ENCODE results near the gene BMF. TPM values are rescaled to one million over a fixed set of nuclear protein-coding genes. Genes with fewer than 3 reads are reported as not detected.
"Not testable (repeated sequence)": the region's sequence is repeated elsewhere in the genome, so short reads cannot be mapped to it uniquely, and the experiment has no call there.

Gene BMF
- total RNA-seq, 1 experiment from 2014 or later: 18.7 TPM

DNA sequence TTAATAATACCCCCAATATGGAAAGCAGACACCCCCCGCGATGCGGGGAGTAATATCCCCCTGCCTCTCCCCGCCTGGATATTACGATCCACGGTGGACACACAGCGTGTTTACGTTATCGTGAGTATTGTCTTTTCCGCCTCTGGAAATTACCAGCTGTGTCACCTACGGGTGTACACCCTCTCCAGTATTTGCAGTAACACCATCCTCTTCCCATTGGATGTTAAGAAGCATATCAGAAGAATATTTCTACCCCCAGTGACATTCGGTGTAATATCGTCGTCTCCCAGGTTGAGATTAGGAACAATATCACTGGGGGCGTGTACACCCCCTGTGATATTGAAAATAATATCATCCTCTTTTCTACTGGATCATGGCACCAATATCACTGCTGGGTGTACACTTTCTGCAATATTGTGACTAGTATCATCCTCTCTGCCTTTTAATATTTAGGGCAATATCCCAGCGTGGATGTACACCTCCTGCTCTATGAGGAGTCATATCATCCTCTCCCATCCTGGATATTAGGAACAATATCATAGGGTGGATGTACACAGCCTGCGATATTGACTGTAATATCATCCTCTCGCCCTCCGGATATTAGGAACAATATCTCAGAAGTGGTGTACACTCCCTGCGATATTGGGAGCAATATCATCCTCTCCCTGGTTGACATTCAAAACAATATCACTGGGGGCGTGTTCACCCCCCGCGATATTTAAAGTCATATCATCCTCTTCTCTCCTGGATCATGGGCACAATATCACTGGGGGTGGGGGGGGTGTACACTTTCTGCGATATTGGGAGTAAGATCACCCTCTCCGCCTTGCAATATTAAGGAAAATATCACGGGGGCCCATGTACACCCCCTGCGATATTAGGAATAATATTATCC lies 20.3 kb upstream of the BMF start:
- DNase-seq (ENCODE audit: low spot score): no peak

DNA sequence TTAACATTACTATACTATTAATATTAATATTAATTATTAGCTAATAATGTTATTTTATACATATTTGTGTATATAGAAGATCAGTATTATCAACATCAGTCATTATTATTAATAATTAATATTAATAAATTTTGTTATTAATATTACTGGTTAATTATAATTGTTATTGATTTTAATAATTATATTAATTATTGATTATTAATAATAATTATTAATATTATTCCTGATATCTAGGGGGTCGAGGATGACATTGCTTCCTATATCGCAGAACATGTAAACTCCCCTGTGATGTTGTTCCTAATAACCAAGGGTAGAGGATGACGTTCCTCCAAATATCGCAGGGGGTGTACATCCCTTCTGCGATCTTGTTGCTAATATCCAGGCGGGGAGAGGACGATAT lies 17.3 kb upstream of the BMF start:
- DNase-seq (ENCODE audit: low spot score): no peak

DNA sequence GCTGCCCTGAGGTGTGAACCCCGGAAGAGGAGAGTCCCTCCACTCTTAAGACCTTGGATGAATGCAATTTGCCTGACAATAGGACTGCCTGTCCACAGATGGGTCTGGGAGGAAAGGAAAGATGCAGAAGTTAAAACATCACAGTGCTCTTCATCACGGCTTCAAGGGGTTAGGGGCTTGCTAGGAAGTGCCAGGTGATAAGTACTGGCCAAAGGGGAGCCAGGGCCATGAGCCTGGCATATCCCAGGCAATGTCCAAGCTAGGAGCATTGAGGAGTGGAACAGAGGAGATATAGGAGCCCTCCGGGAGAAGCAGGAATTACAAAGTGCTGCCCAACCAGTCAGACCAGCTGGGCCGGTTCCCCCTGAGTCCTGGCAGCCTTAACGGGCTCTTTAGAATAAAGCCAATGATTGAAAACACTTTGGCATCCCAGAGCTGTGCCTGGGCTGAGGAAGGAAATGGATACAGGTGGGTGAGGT lies 16.2 kb upstream of the BMF start:
- DNase-seq (ENCODE audit: low spot score): not testable (repeated sequence)

DNA sequence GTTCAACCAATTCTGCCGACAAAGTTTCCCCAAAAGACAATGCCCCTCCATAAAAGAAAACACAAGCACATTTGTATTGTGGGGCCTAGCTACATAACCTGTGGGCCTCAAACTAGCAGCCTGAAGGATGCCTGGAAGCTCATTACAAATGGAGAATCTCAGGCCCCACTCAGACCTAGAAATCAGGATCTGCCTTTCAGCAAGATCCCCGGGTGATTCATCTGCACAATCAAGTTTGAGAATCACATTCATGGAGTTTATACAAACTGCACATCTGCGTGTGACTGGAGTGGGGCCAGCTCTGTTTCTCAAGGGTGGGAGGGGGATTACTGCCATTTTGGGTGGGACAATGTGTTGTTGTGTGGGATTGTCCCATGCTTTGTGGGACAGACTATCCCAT lies 15.7 kb upstream of the BMF start:
- not testable (repeated sequence) for DNase-seq (ENCODE audit: low spot score)

DNA sequence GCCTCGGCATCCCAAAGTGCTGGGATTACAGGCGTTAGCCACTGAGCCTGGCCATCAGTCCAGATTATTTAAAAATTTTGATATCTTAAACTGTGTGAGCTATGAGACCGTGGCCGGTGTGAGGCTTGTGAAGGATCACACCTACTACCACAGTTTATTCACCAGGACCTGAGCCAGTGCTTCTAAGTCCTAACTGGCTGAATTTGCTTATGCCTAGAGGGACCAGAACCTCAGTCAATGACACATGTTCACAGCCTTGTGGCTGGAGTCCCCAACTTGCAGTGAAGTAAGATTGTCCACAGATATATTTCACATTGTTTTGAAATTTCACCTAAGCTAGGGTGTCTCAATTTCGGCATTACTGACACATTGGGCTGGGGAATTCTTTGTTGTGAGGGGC lies 15.2 kb upstream of the BMF start:
- not testable (repeated sequence) for DNase-seq (ENCODE audit: low spot score)

DNA sequence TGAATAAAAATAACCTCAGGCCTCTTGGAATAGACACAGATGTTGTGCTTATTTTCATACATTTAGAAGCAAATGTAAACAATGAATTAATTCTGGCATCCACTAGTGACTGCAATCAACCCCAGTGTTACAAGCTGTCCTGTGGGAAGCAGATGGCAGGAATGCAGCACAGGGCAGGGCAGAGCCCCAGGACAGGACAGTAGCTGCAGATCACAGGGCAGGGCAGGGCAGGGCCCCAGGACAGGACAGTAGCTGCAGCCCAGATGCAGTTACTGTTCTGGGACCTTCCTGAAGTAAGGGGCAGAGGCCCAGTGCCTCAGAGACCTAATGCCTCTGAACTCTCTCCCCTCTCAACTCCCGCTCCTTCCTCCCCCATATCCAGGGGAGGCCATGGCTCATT lies 14.3 kb upstream of the BMF start:
- not testable (repeated sequence) for DNase-seq (ENCODE audit: low spot score)

DNA sequence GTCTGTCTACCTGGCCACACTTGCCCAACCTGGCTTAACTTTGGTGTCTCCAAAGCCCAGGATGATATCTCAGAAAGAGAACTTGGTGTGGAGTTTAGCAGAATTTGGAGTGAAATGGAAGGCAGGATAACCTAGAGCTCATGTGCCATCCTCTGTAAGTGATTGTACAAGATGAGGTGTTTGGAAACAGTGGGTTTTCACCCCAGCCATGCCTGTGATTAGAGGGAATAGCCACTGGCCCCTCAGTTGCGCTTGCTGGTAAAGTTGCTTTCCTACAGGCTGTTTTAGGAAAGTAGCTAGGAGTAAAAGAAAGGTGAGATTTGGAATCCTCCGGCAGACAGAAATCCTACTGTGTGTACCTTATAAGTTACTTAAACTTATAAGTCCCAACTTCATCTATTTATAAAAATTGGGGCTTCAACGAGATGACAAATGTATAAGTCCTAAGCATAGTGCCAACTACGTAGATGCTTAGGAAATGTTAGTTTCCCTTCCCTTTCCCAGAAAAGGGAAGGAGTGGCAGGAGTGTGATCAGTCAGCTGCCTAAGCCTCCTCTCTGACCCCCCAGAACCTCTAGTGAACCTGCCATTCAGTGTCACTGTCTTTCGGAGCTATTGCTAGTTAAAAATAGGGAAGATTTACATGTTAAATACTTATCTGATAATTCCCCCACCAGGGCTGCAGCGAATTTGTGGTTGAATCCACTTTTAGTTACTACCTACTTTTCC lies 13.4 kb upstream of the BMF start:
- no peak for DNase-seq (ENCODE audit: low spot score)

DNA sequence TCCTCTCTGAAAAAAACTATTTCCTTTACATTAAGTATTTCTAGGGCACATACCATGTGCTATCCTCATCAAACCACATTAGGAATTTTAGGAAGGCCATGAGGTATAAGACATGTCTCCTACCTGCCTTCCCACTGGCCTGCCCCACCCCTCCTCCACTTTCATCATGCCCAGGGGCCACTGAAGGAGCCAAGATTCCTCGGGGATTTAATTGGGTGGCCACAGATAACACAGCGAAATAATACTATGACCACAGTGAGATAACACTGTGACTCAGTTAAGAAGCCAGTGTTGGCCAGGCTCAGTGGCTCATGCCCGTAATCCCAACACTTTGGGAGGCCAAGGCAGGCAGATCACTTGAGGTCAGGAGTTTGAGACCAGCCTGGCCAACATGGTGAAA lies 9.8 kb upstream of the BMF start:
- DNase-seq (ENCODE audit: low spot score): no peak

DNA sequence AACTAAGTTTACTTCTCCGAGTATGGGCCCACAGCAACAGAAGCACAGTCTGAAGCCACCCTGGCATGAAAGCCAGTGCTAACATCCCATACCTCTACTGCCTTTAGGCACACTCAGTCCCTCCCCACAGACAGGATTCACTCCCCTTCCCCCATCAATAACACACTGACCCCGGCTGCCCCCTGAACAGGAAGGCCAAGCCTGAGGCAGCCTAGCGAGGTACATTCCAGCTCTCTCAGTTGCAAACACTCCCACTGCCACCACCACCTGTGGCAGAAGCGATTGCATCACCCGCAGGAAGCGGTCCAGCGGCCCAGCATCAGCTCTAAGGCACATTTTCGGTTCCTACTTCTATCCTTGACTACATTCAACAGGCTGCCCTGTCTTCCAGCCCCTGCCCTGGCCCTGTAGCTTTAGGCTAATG lies 7.0 kb upstream of the BMF start:
- DNase-seq (ENCODE audit: low spot score): peak; percentile 62

DNA sequence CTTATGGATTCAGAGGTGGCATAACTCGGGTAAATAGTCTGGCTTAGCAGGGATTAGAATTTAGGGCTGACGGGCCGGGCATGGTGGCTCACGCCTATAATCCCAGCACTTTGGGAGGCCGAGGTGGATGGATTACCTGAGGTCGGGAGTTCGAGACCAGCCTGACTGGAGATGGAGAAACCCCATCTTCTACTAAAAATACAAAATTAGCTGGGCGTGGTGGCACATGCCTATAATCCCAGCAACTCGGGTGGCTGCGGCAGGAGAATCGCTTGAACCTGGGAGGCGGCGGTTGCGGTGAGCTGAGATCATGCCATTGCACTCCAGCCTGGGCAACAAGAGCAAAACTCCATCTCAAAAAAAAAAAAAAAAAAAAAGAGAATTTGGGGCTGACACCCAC lies 6.4 kb upstream of the BMF start:
- DNase-seq (ENCODE audit: low spot score): not testable (repeated sequence)

DNA sequence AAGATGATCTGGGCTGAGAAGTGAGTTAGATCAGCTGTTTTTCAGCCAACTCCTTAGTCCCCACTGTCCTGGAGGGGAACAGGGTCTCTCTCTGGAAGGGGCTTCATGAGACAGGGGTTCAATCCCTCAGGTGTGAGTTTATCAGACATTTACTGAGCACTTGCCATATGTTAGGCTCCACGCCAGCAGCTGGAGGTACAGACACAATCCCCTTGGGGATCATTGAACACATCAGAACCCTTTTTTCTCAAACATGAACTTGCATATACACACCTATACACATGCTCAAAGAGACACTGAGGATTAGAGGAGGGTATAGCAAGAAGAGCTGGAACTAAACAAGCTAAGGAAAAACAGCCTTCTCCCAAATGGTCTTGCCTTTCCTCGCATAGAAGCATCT lies 5.5 kb upstream of the BMF start:
- no peak for DNase-seq (ENCODE audit: low spot score)

DNA sequence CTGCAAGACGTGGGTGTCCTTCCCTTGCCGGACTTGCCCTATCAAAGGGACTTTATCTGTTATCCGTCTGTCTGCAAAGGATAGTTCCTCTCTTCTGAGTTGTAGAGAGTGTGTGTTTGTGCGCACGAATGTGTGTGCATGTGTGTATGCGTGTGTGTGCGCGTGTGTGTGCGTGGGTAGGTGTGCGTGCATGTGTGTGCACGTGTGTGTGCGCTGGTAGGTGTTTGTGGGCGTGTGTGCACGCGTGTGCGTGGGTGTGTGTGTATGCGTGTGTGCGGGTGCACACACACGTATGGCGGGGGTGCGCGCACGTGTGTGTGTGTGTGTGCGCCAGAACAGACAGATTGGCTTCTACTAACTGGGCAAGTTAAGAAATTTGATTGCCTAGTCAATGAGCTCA lies 4.1 kb upstream of the BMF start:
- DNase-seq (ENCODE audit: low spot score): no peak

DNA sequence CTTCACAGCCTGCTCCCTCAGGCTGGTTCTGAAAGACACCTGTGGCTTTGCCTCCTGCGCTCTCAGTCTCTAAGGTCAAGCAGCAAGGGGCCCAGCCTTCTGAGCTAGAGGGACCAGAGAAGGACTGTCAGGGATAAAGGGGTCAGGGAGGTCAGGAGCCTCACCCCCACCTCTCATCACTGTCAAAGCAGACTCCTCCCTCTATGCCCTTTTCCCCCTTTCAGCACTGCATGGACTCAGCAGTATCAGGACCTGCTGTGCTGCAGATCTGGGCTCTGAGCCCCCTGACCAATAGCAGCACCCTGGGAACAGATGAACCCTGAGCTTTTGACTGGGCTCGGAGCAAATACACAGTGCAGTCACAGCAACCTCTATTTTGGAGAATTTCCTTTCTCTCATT lies 3.2 kb upstream of the BMF start:
- DNase-seq (ENCODE audit: low spot score): no peak

DNA sequence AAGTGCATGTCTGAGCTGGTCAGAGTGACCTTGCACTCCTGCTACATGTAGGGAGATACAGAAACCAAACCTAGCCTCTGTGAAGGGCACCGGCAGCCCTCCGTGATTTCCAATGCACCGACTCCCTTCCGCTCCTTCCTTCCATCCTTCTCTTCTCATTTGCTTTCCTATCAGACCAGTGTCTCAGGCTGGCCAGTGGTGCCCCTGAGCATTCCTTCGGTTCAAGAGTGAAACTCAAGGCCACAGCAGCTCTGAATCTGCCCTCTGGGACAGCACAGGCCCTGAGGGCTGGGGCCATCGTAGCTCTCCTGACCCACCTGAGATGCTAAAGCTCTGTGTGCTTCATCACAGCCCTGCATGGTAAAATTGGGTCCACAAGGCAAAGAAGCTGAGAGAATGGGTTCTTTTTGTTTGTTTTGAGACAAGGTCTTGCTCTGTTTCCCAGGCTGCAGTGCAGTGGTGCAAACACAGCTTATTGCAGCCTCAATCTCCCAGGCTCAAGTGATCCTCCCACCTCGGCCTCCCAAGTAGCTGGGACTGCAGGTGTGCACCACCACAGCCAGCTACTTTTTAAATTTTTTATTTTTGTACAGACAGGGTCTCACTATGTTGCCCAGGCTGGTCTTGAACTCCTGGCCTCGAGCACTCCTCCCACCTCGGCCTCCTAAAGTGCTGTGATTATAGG lies 2.3 kb upstream of the BMF start:
- no peak for DNase-seq (ENCODE audit: low spot score)

DNA sequence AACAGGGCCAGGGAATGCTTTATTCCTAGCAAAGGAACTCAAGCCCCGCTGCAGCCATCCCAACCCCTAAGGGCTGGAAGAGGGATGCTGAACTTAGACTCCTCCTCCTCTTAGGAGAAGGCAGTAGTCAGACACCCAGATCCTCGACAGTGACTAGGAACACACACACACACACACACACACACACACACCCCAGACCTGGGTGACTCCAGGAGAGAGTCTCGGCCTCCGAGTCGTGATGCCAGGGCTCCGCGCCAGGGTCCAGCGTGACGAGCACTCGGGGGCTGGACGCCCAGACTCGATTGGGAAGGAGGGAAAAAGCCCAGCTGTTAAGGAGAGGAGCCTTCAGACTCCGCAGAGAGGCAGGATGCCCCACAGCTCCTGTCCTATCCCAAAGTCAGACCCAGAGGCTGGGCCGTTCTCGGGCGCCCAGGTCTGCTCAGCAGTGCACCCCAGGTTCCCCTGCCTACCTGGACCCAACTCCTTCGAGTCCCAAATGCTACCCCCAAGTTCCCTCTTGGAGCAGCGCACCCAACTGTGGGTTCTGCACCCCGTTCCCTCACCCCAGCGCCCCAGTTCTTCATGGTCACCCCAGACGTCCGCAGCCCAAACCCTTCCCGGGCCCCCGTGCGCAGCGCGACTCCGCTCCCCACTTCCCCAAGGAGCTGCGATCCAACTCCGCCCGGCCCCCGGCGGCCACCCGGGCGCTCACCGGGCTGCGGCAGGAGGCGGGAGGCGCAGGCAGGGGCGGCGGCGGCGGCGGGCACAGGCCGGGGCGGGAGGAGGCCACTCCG lies 421 bp downstream of the BMF start:
- peak; percentile 52 for DNase-seq (ENCODE audit: low spot score)

DNA sequence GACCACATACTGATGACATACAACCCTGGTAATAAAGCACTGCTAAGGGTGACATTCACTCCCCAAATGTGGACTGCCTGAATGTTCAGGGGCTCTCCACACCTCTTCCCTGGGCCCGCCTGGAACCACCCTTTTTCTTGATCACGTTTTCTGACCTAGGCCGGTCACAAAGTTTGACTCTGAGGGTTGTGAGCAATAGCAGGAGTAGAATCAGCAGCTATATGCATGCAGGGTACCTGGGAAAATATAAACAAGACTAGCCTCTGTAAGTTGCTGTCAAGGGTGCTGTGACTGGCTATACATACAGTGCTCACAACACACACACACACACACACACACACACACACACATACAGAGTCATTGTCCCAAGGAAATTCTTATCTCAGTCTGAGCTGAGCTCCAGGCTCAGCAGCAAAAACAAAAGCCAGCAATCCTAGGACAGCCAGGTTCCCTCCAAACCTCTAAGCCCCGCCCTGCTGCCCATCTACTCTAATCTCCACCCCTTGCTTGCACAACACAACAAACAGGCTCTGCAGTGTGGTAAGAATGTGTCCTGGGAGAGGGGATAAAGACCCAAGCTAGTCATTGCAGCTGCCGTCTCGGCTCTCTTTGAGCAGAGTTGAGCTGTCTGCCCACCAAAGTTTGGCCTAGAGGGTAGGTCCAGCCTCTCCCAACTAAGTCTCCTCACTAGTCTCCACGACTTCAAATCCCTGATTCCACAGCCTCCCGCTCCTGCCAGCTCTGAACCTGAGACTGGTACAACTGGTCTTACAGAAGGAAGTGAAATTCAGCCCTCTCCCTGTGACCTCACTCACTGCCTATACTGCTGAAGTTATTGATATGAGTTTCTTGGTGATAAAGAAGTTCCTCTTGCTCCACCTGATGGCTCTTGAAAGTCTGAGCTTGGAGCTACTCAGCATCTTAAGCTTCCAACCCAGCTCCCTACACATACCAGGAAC lies 2.2 kb downstream of the BMF start:
- peak; percentile 81 for DNase-seq (ENCODE audit: low spot score)

DNA sequence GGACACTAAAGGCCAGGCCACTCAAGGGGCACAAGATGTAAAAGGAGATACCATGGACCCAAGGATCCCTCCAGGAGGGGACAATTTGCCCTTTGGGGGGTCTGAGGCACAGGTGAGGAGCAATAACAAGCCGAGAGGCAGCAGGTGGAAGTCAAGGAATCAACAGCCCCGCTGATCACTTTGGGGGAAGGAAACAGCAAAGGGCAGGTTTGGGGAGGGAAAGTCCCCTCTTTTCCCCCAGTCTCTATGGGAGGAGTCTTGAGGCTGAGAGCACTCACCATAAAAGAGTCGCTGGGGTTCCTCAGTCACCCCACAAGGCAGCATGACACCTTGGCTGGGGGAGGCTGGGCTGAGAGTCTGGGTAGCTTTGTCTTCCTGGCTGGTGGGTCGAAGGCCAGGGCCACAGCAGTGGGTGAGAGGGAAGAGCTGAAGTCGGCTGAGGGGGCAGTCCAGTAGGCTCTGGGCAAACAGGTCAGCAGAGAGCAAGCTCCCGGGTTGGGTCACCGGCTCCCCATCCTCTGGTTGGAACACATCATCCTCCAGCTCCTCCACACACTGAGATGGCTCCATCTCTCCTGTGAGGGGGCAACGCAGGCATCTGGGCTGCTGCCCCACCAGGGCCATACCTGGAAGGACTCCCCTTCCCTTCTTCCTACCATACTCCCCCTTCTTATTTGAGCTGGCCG lies 3.0 kb downstream of the BMF start:
- no peak for DNase-seq (ENCODE audit: low spot score)

DNA sequence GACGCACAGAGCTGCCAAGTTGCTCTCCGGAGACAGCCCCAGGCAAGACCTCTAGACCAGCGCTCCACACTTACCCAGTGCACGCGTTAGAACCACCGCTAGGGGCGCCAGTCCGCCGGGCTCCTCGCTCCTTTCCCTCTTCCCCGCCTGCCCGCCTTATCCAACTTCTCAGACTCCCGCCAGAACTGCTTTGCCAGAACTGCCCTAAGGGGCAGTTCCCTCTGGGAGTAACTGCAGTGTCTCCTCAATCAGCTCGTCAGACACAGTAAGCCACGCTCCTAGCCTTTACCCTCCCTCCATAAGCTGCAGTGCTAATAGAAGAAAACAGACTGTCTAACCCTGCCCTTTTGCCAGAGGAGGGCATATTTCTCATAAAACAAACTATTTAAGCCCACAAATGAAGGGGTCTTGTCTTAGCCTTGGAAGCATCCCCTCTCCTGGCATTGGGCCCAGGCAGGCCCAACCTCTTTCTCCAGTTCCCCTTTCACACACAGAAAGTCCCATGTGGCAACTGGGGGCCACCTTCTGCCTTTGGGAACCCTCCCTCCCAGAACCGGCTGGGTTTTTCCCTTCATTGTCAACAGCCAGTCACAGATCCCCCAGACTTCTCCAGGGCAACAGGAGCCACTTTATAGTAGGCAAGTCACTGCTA lies 3.7 kb downstream of the BMF start:
- DNase-seq (ENCODE audit: low spot score): peak; percentile 86

DNA sequence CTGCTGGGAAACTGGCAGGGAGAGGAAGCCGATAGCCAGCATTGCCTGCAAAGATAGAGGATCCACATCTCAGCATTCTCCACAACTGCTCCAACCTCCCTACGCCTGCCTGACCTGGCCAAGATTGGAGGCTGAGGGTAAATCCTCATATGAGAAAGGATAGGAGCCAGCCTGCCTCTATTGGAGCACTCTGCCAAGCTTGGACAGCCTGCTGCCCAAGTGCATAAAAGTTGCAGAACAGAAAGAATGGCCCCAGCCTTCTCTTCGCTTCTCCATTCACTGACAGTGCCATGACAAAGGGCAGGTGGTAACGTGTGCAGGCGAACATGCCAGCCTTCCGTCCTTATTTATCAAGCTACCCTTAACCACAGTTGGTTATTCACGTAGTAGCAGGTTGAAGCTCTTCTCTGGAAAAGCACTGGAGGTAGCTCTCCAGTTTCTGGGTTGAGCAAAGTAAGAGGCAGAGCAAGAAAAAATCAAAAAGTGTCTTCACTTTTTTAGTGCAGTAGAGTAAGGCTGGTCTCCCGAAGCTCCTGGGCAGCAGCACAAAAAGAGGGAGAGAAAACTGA lies 4.3 kb downstream of the BMF start:
- DNase-seq (ENCODE audit: low spot score): no peak
